SKM-1 (cell line): ENCODE measurements around the gene BBX.
A peak's percentile ranks its signal among the peaks of the same experiment; 100 is the strongest.
"Not testable (repeated sequence)": the region's sequence is repeated elsewhere in the genome, so short reads cannot be mapped to it uniquely, and the experiment has no call there.

Experiments
- DNase-seq: peaks from one replicate; lab custom pipeline; 2025; ENCODE audit not compliant: unreplicated experiment; lab: John Stamatoyannopoulos, UW

The BBX gene

GRCh38 chr3:107681396-107681795 is 158.6 kb downstream of the BBX start:
- DNase-seq = no peak

- no peak for DNase-seq
Observed at GRCh38 chr3:107682580-107682979, 159.8 kb downstream of the BBX start.

- DNase-seq = no peak
Observed at GRCh38 chr3:107683447-107683846, 160.7 kb downstream of the BBX start.

- DNase-seq = no peak
Observed at GRCh38 chr3:107684431-107684925, 161.7 kb downstream of the BBX start.

- DNase-seq = no peak
Observed at GRCh38 chr3:107685383-107685782, 162.6 kb downstream of the BBX start.

- DNase-seq = no peak
Observed at GRCh38 chr3:107687056-107687581, 164.4 kb downstream of the BBX start.

GRCh38 chr3:107689355-107689754 is 166.6 kb downstream of the BBX start:
- no peak for DNase-seq

- peak; percentile 3 for DNase-seq
Observed at GRCh38 chr3:107690522-107691138, 167.9 kb downstream of the BBX start.

GRCh38 chr3:107691984-107692383 is 169.2 kb downstream of the BBX start:
- DNase-seq = not testable (repeated sequence)

- not testable (repeated sequence) for DNase-seq
Observed at GRCh38 chr3:107697348-107697747, 174.6 kb downstream of the BBX start.

- not testable (repeated sequence) for DNase-seq
Observed at GRCh38 chr3:107697855-107698254, 175.1 kb downstream of the BBX start.

- no peak for DNase-seq
Observed at GRCh38 chr3:107699682-107700081, 176.9 kb downstream of the BBX start.

GRCh38 chr3:107701299-107701698 is 178.5 kb downstream of the BBX start:
- no peak for DNase-seq

GRCh38 chr3:107704477-107704876 is 181.7 kb downstream of the BBX start:
- DNase-seq = no peak

- no peak for DNase-seq
Observed at GRCh38 chr3:107705046-107705445, 182.3 kb downstream of the BBX start.

- DNase-seq = no peak
Observed at GRCh38 chr3:107710851-107711250, 188.1 kb downstream of the BBX start.

- no peak for DNase-seq
Observed at GRCh38 chr3:107716734-107717133, 194.0 kb downstream of the BBX start.

GRCh38 chr3:107718547-107718946 is 195.8 kb downstream of the BBX start:
- no peak for DNase-seq

GRCh38 chr3:107727102-107727501 is 204.3 kb downstream of the BBX start:
- DNase-seq = no peak

- no peak for DNase-seq
Observed at GRCh38 chr3:107729686-107730085, 206.9 kb downstream of the BBX start.

- no peak for DNase-seq
Observed at GRCh38 chr3:107734317-107734716, 211.6 kb downstream of the BBX start.

- no peak for DNase-seq
Observed at GRCh38 chr3:107737914-107738313, 215.2 kb downstream of the BBX start.
